ENCODE data around the gene CT45A1.

DNA sequence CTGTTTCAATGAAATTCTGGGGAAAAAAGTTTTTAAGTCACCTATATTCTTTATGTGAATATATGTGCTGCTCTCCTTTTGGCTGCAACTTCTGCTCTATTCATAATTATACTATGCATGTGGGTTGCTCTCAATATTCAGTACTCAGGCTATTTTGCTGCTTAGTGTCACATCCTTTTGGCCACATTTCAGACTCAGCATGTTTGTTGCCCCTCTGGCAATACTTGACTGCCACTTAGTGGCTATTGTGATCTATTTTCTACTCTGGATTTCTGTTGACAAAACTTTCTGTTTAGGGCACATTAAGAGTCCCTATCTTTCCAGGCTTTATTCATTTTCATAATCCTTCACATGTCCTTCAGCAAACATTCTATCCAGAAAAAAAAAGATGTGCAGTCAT, 15.8 kb upstream of the CT45A1 start:
- TF ChIP-seq, protein P1, sequence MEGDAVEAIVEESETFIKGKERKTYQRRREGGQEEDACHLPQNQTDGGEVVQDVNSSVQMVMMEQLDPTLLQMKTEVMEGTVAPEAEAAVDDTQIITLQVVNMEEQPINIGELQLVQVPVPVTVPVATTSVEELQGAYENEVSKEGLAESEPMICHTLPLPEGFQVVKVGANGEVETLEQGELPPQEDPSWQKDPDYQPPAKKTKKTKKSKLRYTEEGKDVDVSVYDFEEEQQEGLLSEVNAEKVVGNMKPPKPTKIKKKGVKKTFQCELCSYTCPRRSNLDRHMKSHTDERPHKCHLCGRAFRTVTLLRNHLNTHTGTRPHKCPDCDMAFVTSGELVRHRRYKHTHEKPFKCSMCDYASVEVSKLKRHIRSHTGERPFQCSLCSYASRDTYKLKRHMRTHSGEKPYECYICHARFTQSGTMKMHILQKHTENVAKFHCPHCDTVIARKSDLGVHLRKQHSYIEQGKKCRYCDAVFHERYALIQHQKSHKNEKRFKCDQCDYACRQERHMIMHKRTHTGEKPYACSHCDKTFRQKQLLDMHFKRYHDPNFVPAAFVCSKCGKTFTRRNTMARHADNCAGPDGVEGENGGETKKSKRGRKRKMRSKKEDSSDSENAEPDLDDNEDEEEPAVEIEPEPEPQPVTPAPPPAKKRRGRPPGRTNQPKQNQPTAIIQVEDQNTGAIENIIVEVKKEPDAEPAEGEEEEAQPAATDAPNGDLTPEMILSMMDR (conservative IDR thresholded peaks at IDR 0.05; ENCODE audit: low read length), result 0 out of 2 replicates have a peak, but pooled peaks have one; percentile 18
- no peak for TF ChIP-seq EZH2phosphoT487 (IDR thresholded peaks at IDR 0.05; ENCODE audit: borderline replicate concordance, low read depth, low read length)

Measured in OCI-LY7 (cell line).